Fibroblast of lung (primary cell): ENCODE data around the gene NR1D2. TPM values are rescaled to one million over a fixed set of nuclear protein-coding genes. Genes with fewer than 3 reads are reported as not detected.

Source experiments
- DNase-seq, 2 donors: peaks; one replicate each; pipeline versions ENCODE4 v3.0.0 to v3.0.0-alpha.2; 2010; ENCODE audit warnings: low read depth in 2 of 2
- H2AFZ ChIP-seq: 2 replicates; pipeline ENCODE4 v1.5.1; 2012; ENCODE audit warnings: low read length, control low read depth, inconsistent platforms
- H3K27ac ChIP-seq: 2 replicates; pipeline ENCODE4 v1.5.1; 2011; ENCODE audit warnings: low read length, control low read depth; ENCODE audit not compliant: insufficient read depth
- H3K27me3 ChIP-seq: 2 replicates; pipeline ENCODE4 v1.5.1; 2011; ENCODE audit warnings: mild to moderate bottlenecking, low read length; ENCODE audit not compliant: control insufficient read depth, insufficient read depth
- H3K36me3 ChIP-seq: 2 replicates; pipeline ENCODE4 v1.5.1; 2011; ENCODE audit warnings: low read length; ENCODE audit not compliant: control insufficient read depth, insufficient read depth
- H3K4me1 ChIP-seq: 2 replicates; pipeline ENCODE4 v1.5.1; 2011; ENCODE audit warnings: low read length; ENCODE audit not compliant: control insufficient read depth, insufficient read depth; ENCODE audit errors: extremely low read depth
- H3K4me2 ChIP-seq: 2 replicates; pipeline ENCODE4 v1.5.1; 2011; ENCODE audit warnings: low read length, control low read depth; ENCODE audit not compliant: insufficient read depth; ENCODE audit errors: extremely low read depth
- H3K4me3 ChIP-seq, 4 experiments: fragments of 200-600 bp in 1 of 4; sonication (generic) in 1 of 4; replicated peaks in 1 of 4; 2 replicates each; pipeline ENCODE4 v1.5.1; 2011 to 2016; ENCODE audit warnings: low read length in 4 of 4, low read depth in 3 of 4, mild to moderate bottlenecking in 3 of 4, control low read depth in 2 of 4, inconsistent platforms in 1 of 4, mixed read lengths in 1 of 4; ENCODE audit not compliant: insufficient read depth in 1 of 4; ENCODE audit errors: control extremely low read depth in 1 of 4
- H3K79me2 ChIP-seq: 2 replicates; pipeline ENCODE4 v1.5.1; 2012; ENCODE audit warnings: mild to moderate bottlenecking, low read length, inconsistent platforms; ENCODE audit not compliant: control insufficient read depth, insufficient read depth
- H3K9ac ChIP-seq: 2 replicates; pipeline ENCODE4 v1.5.1; 2011; ENCODE audit warnings: mild to moderate bottlenecking, low read length, control low read depth; ENCODE audit not compliant: insufficient read depth
- H3K9me3 ChIP-seq: 2 replicates; pipeline ENCODE4 v1.5.1; 2012; ENCODE audit warnings: low read depth, low read length; ENCODE audit not compliant: control insufficient read depth, insufficient read depth
- H4K20me1 ChIP-seq: 2 replicates; pipeline ENCODE4 v1.5.1; 2011; ENCODE audit warnings: low read length; ENCODE audit not compliant: control insufficient read depth, insufficient read depth; ENCODE audit errors: extremely low read depth
- CTCF ChIP-seq, 2 donors: IDR thresholded peaks in 1 of 2; conservative IDR thresholded peaks in 1 of 2; 1 replicate in 1 of 2; 2 replicates in 1 of 2; pipeline ENCODE4 v1.5.1; 2011 to 2012; ENCODE audit warnings: low read length in 2 of 2, control low read depth in 1 of 2, inconsistent platforms in 1 of 2, low read depth in 1 of 2, mild to moderate bottlenecking in 1 of 2
- EZH2 ChIP-seq: IDR thresholded peaks from 2 replicates; pipeline ENCODE4 v1.5.1; 2012; ENCODE audit warnings: low read length, control low read depth, mild to moderate bottlenecking; ENCODE audit errors: missing control alignments
- polyA plus RNA-seq, 2 donors: library from polyadenylated mRNA; depleted of rRNA in 1 of 2; stranded (reverse) in 1 of 2; unstranded in 1 of 2; fragments of >200 nt; gene quantifications; 2 replicates each; pipeline ENCODE4 v1.2.1, GENCODE V29; 2011 to 2012; ENCODE audit warnings: missing spikeins in 1 of 2
- total RNA-seq: library from RNA; depleted of rRNA; stranded (reverse); fragments of >200 nt; gene quantifications from 2 replicates; pipeline ENCODE4 v1.2.1, GENCODE V29; 2014

NR1D2 gene
- total and polyA plus RNA-seq, 2 donors (not counting 1 experiment from before 2014, with no cell fraction given): 41.5 to 85.2 TPM

DNA sequence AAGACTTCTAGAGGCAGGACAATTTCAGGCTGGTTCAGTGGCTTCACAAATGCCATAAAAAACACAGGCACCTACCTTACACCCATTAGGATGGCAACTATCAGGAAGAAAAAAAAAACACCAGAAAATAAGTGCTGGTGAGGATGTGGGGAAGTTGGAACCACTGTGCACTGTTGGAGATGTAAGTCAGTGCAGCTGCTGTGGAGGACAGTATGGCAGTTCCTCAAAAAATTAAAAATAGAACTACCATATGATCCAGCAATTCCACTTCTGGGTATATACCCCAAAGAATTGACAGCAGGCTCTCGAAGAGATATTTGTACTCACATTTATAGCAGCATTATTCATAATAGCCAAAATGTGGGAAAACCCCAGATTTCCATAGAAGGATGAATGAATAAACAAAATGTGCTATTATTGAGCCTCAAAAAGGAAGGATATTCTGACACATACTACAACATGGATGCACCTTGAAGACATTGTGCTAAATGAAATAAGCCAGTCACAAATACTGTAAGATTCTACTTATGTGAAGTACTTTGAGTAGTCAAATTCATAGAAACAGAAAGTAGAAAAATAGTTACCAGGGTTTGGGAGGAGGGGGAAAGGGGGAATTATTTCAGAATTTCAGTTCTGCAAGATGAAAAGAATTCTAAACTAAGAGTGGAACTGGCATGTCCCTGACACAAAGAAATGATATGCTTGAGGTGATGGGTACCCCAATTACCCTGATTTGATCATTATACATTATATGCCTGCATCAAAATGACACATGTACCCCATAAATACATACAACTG lies 40.9 kb downstream of the NR1D2 start:
- H3K79me2 ChIP-seq: no peaks in the 10 kb centered on the region
- H3K27ac ChIP-seq: no peak overlapping the region
- no peaks in the 10 kb centered on the region for H3K4me1 ChIP-seq
- H3K36me3 ChIP-seq: no peaks in the 10 kb centered on the region
- no peak overlapping the region for H2AFZ ChIP-seq
- no peaks in the 10 kb centered on the region for H4K20me1 ChIP-seq
- H3K9me3 ChIP-seq: no peaks in the 10 kb centered on the region
- TF ChIP-seq EZH2: no peak
- no peak for TF ChIP-seq CTCF (conservative IDR thresholded peaks at IDR 0.05 in 1 of 2, IDR thresholded peaks at IDR 0.05 in 1 of 2; ENCODE audit: low read depth in 1 of 2, low read length in 2 of 2)
- no peak overlapping the region for H3K9ac ChIP-seq
- no peak overlapping the region for H3K4me3 ChIP-seq
- DNase-seq: no peak
- H3K27me3 ChIP-seq: no peaks in the 10 kb centered on the region
- H3K4me2 ChIP-seq: no peak overlapping the region

- no peak overlapping the region for H3K27ac ChIP-seq
- H3K36me3 ChIP-seq: no peaks in the 10 kb centered on the region
- TF ChIP-seq CTCF (conservative IDR thresholded peaks at IDR 0.05 in 1 of 2, IDR thresholded peaks at IDR 0.05 in 1 of 2; ENCODE audit: low read depth in 1 of 2, low read length in 2 of 2) (no peak), EZH2 (no peak)
These were observed 42.3 kb downstream of the NR1D2 start for GRCh38 chr3:23987356-23987755.

GRCh38 chr3:23991306-23991682 lies 46.2 kb downstream of the NR1D2 start:
- Histone ChIP-seq H3K4me1 (peaks cover 2% of the 10 kb centered on the region), H3K9ac (no peak overlapping the region), H3K4me3 (no peak overlapping the region), H2AFZ (no peak overlapping the region), H3K4me2 (no peak overlapping the region), H3K27me3 (no peaks in the 10 kb centered on the region), H3K27ac (no peak overlapping the region), H3K9me3 (no peaks in the 10 kb centered on the region), H4K20me1 (no peaks in the 10 kb centered on the region), H3K36me3 (no peaks in the 10 kb centered on the region), H3K79me2 (no peaks in the 10 kb centered on the region)
- TF ChIP-seq EZH2 (no peak), CTCF (conservative IDR thresholded peaks at IDR 0.05 in 1 of 2, IDR thresholded peaks at IDR 0.05 in 1 of 2; ENCODE audit: low read depth in 1 of 2, low read length in 2 of 2) (no peak)
- DNase-seq: no peak

More at GRCh38 chr3:23987356-23987755, 42.3 kb downstream of the NR1D2 start:
- H4K20me1 ChIP-seq: no peaks in the 10 kb centered on the region
- no peak for DNase-seq
- no peaks in the 10 kb centered on the region for H3K27me3 ChIP-seq
- H2AFZ ChIP-seq: no peak overlapping the region
- H3K4me2 ChIP-seq: no peak overlapping the region
- H3K79me2 ChIP-seq: no peaks in the 10 kb centered on the region
- H3K9ac ChIP-seq: no peak overlapping the region
- H3K4me1 ChIP-seq: no peaks in the 10 kb centered on the region
- no peaks in the 10 kb centered on the region for H3K9me3 ChIP-seq
- no peak overlapping the region for H3K4me3 ChIP-seq
